Measurements from ENCODE around the gene PAK1. TPM values are rescaled to one million over a fixed set of nuclear protein-coding genes. Genes with fewer than 3 reads are reported as not detected.

Gene PAK1
- polyA plus RNA-seq, 3 donors: 128 to 195 (median 134) TPM

GRCh38 chr11:77318600-77318999, 155.3 kb downstream of the PAK1 start:
- no peak overlapping the region for H3K9ac ChIP-seq (ENCODE audit: insufficient read depth, low read length, poor library complexity, severe bottlenecking)
- no peaks in the 10 kb centered on the region for H3K9me3 ChIP-seq (replicated peaks in 1 of 2; ENCODE audit: control insufficient read depth in 1 of 2, insufficient read depth in 1 of 2, low read length in 2 of 2)
- H3K27ac ChIP-seq (ENCODE audit: low read depth in 1 of 2, low read length in 2 of 2): no peak overlapping the region
- no peaks in the 10 kb centered on the region for H3K4me1 ChIP-seq (ENCODE audit: control insufficient read depth in 1 of 2, insufficient read depth in 2 of 2, low read length in 2 of 2)
- H3K4me2 ChIP-seq (replicated peaks; ENCODE audit: extremely low read depth, low read length, poor library complexity, severe bottlenecking): no peak overlapping the region
- no peaks in the 10 kb centered on the region for H3K79me2 ChIP-seq (ENCODE audit: insufficient read depth, low read length)
- Mint-ChIP-seq H3K4me3 (no peak overlapping the region), H3K27me3 (ENCODE audit: low read depth in 3 of 3) (peaks cover 0 to 5% (median 4%) of the 10 kb centered on the region in 3 donors), H3K27ac (no peak overlapping the region), H3K9me3 (peaks cover 0 to 2% (median 0%) of the 10 kb centered on the region in 7 donors), H3K36me3 (peaks cover 23 to 26% of the 10 kb centered on the region in 2 donors), H3K4me1 (no peaks in the 10 kb centered on the region)
- TF ChIP-seq CTCF (IDR thresholded peaks at IDR 0.05): no peak
- no peak for DNase-seq
- no peaks in the 10 kb centered on the region for H3K27me3 ChIP-seq (ENCODE audit: control insufficient read depth in 2 of 2, insufficient read depth in 2 of 2, low read length in 2 of 2)
- peaks cover 25 to 29% of the 10 kb centered on the region in 2 donors for H3K36me3 ChIP-seq (replicated peaks in 1 of 2; ENCODE audit: control insufficient read depth in 1 of 2, insufficient read depth in 2 of 2, low read length in 2 of 2)
- peaks cover 21% of the 10 kb centered on the region for H4K20me1 ChIP-seq (ENCODE audit: insufficient read depth, low read length)
- intact Hi-C loops (cut with micrococcal nuclease): no loop called here
- WGBS (ENCODE audit: insufficient coverage): 100% methylated on average over 1 of the region's 2 CpGs
- H2AFZ ChIP-seq (ENCODE audit: insufficient read depth, low read depth, low read length, poor library complexity, severe bottlenecking): no peak overlapping the region
- H3K4me3 ChIP-seq (replicated peaks in 1 of 3; ENCODE audit: low read depth in 2 of 3, low read length in 3 of 3): no peak overlapping the region

- 63% methylated on average over 2 of the region's 5 CpGs for WGBS (ENCODE audit: insufficient coverage)
- Histone ChIP-seq H3K4me2 (replicated peaks; ENCODE audit: extremely low read depth, low read length, poor library complexity, severe bottlenecking) (no peak overlapping the region), H3K27ac (ENCODE audit: low read depth in 1 of 2, low read length in 2 of 2) (no peak overlapping the region), H2AFZ (ENCODE audit: insufficient read depth, low read depth, low read length, poor library complexity, severe bottlenecking) (no peak overlapping the region), H3K36me3 (replicated peaks in 1 of 2; ENCODE audit: control insufficient read depth in 1 of 2, insufficient read depth in 2 of 2, low read length in 2 of 2) (peaks cover 8 to 12% of the 10 kb centered on the region in 2 donors), H3K79me2 (ENCODE audit: insufficient read depth, low read length) (no peaks in the 10 kb centered on the region), H3K4me3 (replicated peaks in 1 of 3; ENCODE audit: low read depth in 2 of 3, low read length in 3 of 3) (no peak overlapping the region), H3K9me3 (replicated peaks in 1 of 2; ENCODE audit: control insufficient read depth in 1 of 2, insufficient read depth in 1 of 2, low read length in 2 of 2) (no peaks in the 10 kb centered on the region), H3K9ac (ENCODE audit: insufficient read depth, low read length, poor library complexity, severe bottlenecking) (no peak overlapping the region), H3K27me3 (ENCODE audit: control insufficient read depth in 2 of 2, insufficient read depth in 2 of 2, low read length in 2 of 2) (no peaks in the 10 kb centered on the region), H4K20me1 (ENCODE audit: insufficient read depth, low read length) (peaks cover 8% of the 10 kb centered on the region), H3K4me1 (ENCODE audit: control insufficient read depth in 1 of 2, insufficient read depth in 2 of 2, low read length in 2 of 2) (no peaks in the 10 kb centered on the region)
- peaks cover 2 to 5% (median 4%) of the 10 kb centered on the region in 3 donors for H3K27me3 Mint-ChIP-seq (ENCODE audit: low read depth in 3 of 3)
- intact Hi-C loops (cut with micrococcal nuclease): no loop called here
- H3K27ac Mint-ChIP-seq: no peak overlapping the region
- no peaks in the 10 kb centered on the region for H3K4me1 Mint-ChIP-seq
- no peak overlapping the region for H3K4me3 Mint-ChIP-seq
- no peak for DNase-seq
- peaks cover 5 to 8% of the 10 kb centered on the region in 2 donors for H3K36me3 Mint-ChIP-seq
- TF ChIP-seq CTCF (IDR thresholded peaks at IDR 0.05): no peak
- H3K9me3 Mint-ChIP-seq: peaks cover 0 to 2% (median 0%) of the 10 kb centered on the region in 7 donors
These were observed 157.1 kb downstream of the PAK1 start for GRCh38 chr11:77316733-77317342.
